Measurements from ENCODE around the gene FBLIM1. TPM values are rescaled to one million over a fixed set of nuclear protein-coding genes. Genes with fewer than 3 reads are reported as not detected.
A peak's percentile ranks its signal among the peaks of the same experiment; 100 is the strongest.

FBLIM1 gene, protein sequence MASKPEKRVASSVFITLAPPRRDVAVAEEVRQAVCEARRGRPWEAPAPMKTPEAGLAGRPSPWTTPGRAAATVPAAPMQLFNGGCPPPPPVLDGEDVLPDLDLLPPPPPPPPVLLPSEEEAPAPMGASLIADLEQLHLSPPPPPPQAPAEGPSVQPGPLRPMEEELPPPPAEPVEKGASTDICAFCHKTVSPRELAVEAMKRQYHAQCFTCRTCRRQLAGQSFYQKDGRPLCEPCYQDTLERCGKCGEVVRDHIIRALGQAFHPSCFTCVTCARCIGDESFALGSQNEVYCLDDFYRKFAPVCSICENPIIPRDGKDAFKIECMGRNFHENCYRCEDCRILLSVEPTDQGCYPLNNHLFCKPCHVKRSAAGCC
- total RNA-seq = under 1 TPM in 1 of 2 experiments, not detected in 1; 0.50 TPM
- polyA plus RNA-seq (2013, experiment 1 of 2) = 0.09 TPM
- 0.99 TPM for polyA plus RNA-seq (2013, experiment 2 of 2)
- total RNA-seq = 0 to 0.44 (median 0) reads per million in 172 experiments

DNA sequence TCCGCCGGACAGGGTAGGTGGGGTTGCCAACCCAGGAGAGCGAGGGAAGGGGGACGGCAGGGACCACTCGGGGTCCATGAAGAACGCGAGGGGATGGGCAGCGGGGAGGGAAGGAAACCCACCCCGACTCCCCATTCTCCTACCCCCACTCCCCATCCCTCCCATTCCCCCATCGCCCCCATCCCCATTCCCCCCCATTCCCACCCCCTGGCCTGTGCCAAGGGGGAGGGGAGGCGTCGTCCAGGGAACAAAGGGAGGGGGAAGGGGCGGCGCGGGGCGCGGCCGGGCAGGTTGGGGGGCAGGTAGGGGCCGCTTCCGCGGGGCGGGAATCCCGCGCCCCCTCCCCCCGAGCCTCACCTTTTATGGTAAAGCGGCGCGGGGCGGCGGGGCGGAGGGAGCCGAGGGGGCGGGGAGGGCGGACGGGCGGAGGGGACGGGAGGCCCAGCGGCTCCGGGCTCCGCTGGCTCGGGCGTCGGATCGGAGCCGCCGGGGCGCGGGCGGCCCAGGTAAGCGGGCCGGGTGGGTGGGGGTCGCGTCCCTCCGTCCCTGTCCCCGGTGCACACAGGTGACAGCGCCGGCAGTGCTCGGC, at the start of gene FBLIM1:
Gene FBLIM1 (plus strand): TSS at position 453 of the 589 bp plus-strand sequence. CDS start 6,189 bp downstream, outside the sequence.
- H3K9me3 ChIP-seq (ENCODE audit: control insufficient read depth in 1 of 2, insufficient read depth in 1 of 2, low read length in 2 of 2) = no peaks in the 10 kb centered on the region
- TF ChIP-seq CTCF (IDR thresholded peaks at IDR 0.05) = no peak
- Mint-ChIP-seq H3K4me3 (peak within 1 kb of the TSS; percentile 77), H3K4me1 (ENCODE audit: low read depth) (peaks cover 15% of the 10 kb centered on the region), H3K27ac (no peak within 1 kb of the TSS), H3K36me3 (ENCODE audit: low read depth) (no peaks in the 10 kb centered on the region), H3K9me3 (no peaks in the 10 kb centered on the region), H3K27me3 (peaks cover 62% of the 10 kb centered on the region)
- peaks cover 21% of the 10 kb centered on the region for H3K4me1 ChIP-seq (ENCODE audit: insufficient read depth, low read length)
- no peak within 1 kb of the TSS for H3K4me3 ChIP-seq (ENCODE audit: low read length)
- no peaks in the 10 kb centered on the region for H3K36me3 ChIP-seq (ENCODE audit: insufficient read depth, low read length)
- ChIA-PET POLR2A (no interaction called here), CTCF (no interaction called here)
- ATAC-seq (ENCODE audit: poor library complexity) (peak; percentile 37), DNase-seq (peak in 6 of 14 experiments; percentile 5 to 42 (median 32))
- H3K27me3 ChIP-seq (ENCODE audit: control insufficient read depth in 1 of 2, insufficient read depth in 2 of 2, low read length in 2 of 2) = peaks cover 24 to 48% of the 10 kb centered on the region in 2 experiments
- intact Hi-C loops (cut with DNase I, micrococcal nuclease) = no loop called here
- no peak within 1 kb of the TSS for H3K27ac ChIP-seq (ENCODE audit: low read depth in 1 of 2, low read length in 2 of 2)

- H3K27ac ChIP-seq (ENCODE audit: low read depth in 1 of 2, low read length in 2 of 2) = no peak overlapping the region
- Mint-ChIP-seq H3K9me3 (no peaks in the 10 kb centered on the region), H3K36me3 (ENCODE audit: low read depth) (peaks cover 18% of the 10 kb centered on the region), H3K27me3 (no peaks in the 10 kb centered on the region), H3K27ac (no peak overlapping the region), H3K4me1 (ENCODE audit: low read depth) (peaks cover 13% of the 10 kb centered on the region), H3K4me3 (no peak overlapping the region)
- ChIA-PET CTCF (interaction anchor here (0.5 kb wide), 1 partner anchor 20 kb away, joined by 3 read pairs; no protein-coding TSS in a partner anchor), POLR2A (no interaction called here)
- no peak overlapping the region for H3K4me3 ChIP-seq (ENCODE audit: low read length)
- H3K4me1 ChIP-seq (ENCODE audit: insufficient read depth, low read length) = no peaks in the 10 kb centered on the region
- peaks cover 5% of the 10 kb centered on the region for H3K36me3 ChIP-seq (ENCODE audit: insufficient read depth, low read length)
- H3K27me3 ChIP-seq (ENCODE audit: control insufficient read depth in 1 of 2, insufficient read depth in 2 of 2, low read length in 2 of 2) = no peaks in the 10 kb centered on the region
- no peak for DNase-seq
- no peak for ATAC-seq (ENCODE audit: poor library complexity)
- intact Hi-C loops (cut with DNase I, micrococcal nuclease) = no loop called here
- H3K9me3 ChIP-seq (ENCODE audit: control insufficient read depth in 1 of 2, insufficient read depth in 1 of 2, low read length in 2 of 2) = no peaks in the 10 kb centered on the region
- TF ChIP-seq CTCF (IDR thresholded peaks at IDR 0.05) = no peak
These were observed 49.4 kb upstream of the FBLIM1 start for GRCh38 chr1:15709226-15709625.

- TF ChIP-seq CTCF (IDR thresholded peaks at IDR 0.05) = no peak
- H3K27ac Mint-ChIP-seq = no peak overlapping the region
- no peaks in the 10 kb centered on the region for H3K9me3 Mint-ChIP-seq
- intact Hi-C loops (cut with DNase I, micrococcal nuclease) = no loop called here
- Histone ChIP-seq H3K9me3 (ENCODE audit: control insufficient read depth in 1 of 2, insufficient read depth in 1 of 2, low read length in 2 of 2) (no peaks in the 10 kb centered on the region), H3K27ac (ENCODE audit: low read depth in 1 of 2, low read length in 2 of 2) (no peak overlapping the region), H3K4me1 (ENCODE audit: insufficient read depth, low read length) (no peaks in the 10 kb centered on the region), H3K36me3 (ENCODE audit: insufficient read depth, low read length) (peaks cover 16% of the 10 kb centered on the region), H3K27me3 (ENCODE audit: control insufficient read depth in 1 of 2, insufficient read depth in 2 of 2, low read length in 2 of 2) (no peaks in the 10 kb centered on the region), H3K4me3 (ENCODE audit: low read length) (no peak overlapping the region)
- H3K27me3 Mint-ChIP-seq = no peaks in the 10 kb centered on the region
- no peak for ATAC-seq (ENCODE audit: poor library complexity)
- peaks cover 20% of the 10 kb centered on the region for H3K36me3 Mint-ChIP-seq (ENCODE audit: low read depth)
- no peak overlapping the region for H3K4me3 Mint-ChIP-seq
- DNase-seq = no peak
- CTCF ChIA-PET = no interaction called here
- peaks cover 4% of the 10 kb centered on the region for H3K4me1 Mint-ChIP-seq (ENCODE audit: low read depth)
- POLR2A ChIA-PET = interaction anchor here (1.1 kb wide), 1 partner anchor 15 kb away, joined by 3 read pairs; no protein-coding TSS in a partner anchor
These were observed 46.4 kb upstream of the FBLIM1 start for GRCh38 chr1:15712168-15712567.

Measured in CD4-positive, alpha-beta T cell (primary cell).